ENCODE results near the gene YOD1. TPM values are rescaled to one million over a fixed set of nuclear protein-coding genes. Genes with fewer than 3 reads are reported as not detected.

The YOD1 gene
- total and polyA plus RNA-seq, 2 donors (not counting 3 experiments of a cell fraction or from before 2014, with no cell fraction given): 1.2 to 5.9 TPM

- no peak overlapping the region for H3K4me2 ChIP-seq (ENCODE audit: insufficient read depth, low read length)
- no peaks in the 10 kb centered on the region for H3K9me3 ChIP-seq (replicated peaks; ENCODE audit: control insufficient read depth, insufficient read depth, low read length)
- POLR2A ChIA-PET: no interaction called here
- peaks cover 0 to 1% of the 10 kb centered on the region in 2 experiments for H3K27me3 ChIP-seq (ENCODE audit: control insufficient read depth in 2 of 2, insufficient read depth in 2 of 2, low read length in 2 of 2)
- no peaks in the 10 kb centered on the region for H3K4me1 ChIP-seq (ENCODE audit: control insufficient read depth, extremely low read depth, insufficient read depth, low read length)
- H3K4me3 ChIP-seq (replicated peaks in 1 of 3; ENCODE audit: insufficient read depth in 1 of 3, low read depth in 1 of 3, low read length in 3 of 3): no peak overlapping the region
- intact Hi-C loops (cut with micrococcal nuclease): no loop called here
- CTCF ChIA-PET: interaction anchor here (0.7 to 1.2 kb wide), 2 partner anchors 21 to 77 kb away, joined by 3 to 5 read pairs; no protein-coding TSS in a partner anchor
- no peaks in the 10 kb centered on the region for H3K79me2 ChIP-seq (ENCODE audit: control insufficient read depth, insufficient read depth, low read length)
- H3K27ac ChIP-seq (ENCODE audit: insufficient read depth, low read depth, low read length): no peak overlapping the region
- DNase-seq (ENCODE audit: low read depth, low spot score): no peak
- H3K9ac ChIP-seq (replicated peaks; ENCODE audit: extremely low read depth, insufficient read depth, low read length): no peak overlapping the region
- dilution Hi-C loops (cut with MboI; ENCODE audit: extremely low pct_ligation_motif_present, low sequenced_read_pairs): no loop called here
- no peaks in the 10 kb centered on the region for H4K20me1 ChIP-seq (replicated peaks; ENCODE audit: control insufficient read depth, extremely low read depth, insufficient read depth, low read length)
- no peak for FAIRE-seq
- no peaks in the 10 kb centered on the region for H3K36me3 ChIP-seq (ENCODE audit: control insufficient read depth in 2 of 2, extremely low read depth in 1 of 2, insufficient read depth in 2 of 2, low read length in 2 of 2)
- no peak for TF ChIP-seq MYC (IDR thresholded peaks at IDR 0.05; ENCODE audit: low read depth, low read length)
- TF ChIP-seq CTCF (IDR thresholded peaks at IDR 0.05; ENCODE audit: extremely low read depth in 1 of 2, insufficient read depth in 1 of 2, low read depth in 1 of 2, low read length in 2 of 2): no peak
- TF ChIP-seq POLR2AphosphoS5 (IDR thresholded peaks at IDR 0.05; ENCODE audit: insufficient read depth, low read depth, low read length): no peak
- TF ChIP-seq GATA2 (IDR thresholded peaks at IDR 0.05; ENCODE audit: insufficient read depth, insufficient read length, low read depth, low read length): no peak
- no peak for TF ChIP-seq MAX (IDR thresholded peaks at IDR 0.05; ENCODE audit: insufficient read depth, insufficient read length)
- TF ChIP-seq EZH2 (IDR thresholded peaks at IDR 0.05; ENCODE audit: borderline replicate concordance, low read depth, low read length, severe bottlenecking): no peak
- no peak for TF ChIP-seq FOS (IDR thresholded peaks at IDR 0.05; ENCODE audit: borderline replicate concordance, insufficient read depth, low read length)
- no peak for TF ChIP-seq JUN (IDR thresholded peaks at IDR 0.05; ENCODE audit: borderline replicate concordance, insufficient read depth, insufficient read length, low read depth)
- no peak for TF ChIP-seq POLR2A (IDR thresholded peaks at IDR 0.05; ENCODE audit: low read depth, low read length)
- H3K9me1 ChIP-seq (replicated peaks; ENCODE audit: control insufficient read depth, extremely low read depth, insufficient read depth, low read length): no peaks in the 10 kb centered on the region
- H2AFZ ChIP-seq (ENCODE audit: low read depth, low read length): no peak overlapping the region
- BruUV-seq (replicated peaks): no TSS peak
These were observed 47.8 kb downstream of the YOD1 start for GRCh38 chr1:207003210-207003609.
